ENCODE measurements around the gene MS4A15.
A peak's percentile ranks its signal among the peaks of the same experiment; 100 is the strongest.

The MS4A15 gene

GRCh38 chr11:60769273-60769672 lies 12.6 kb downstream of the MS4A15 start:
- DNase-seq (ENCODE audit: insufficient read length) (no peak), FAIRE-seq (no peak)
- no peak for TF ChIP-seq TAF1 (IDR thresholded peaks at IDR 0.05; ENCODE audit: borderline replicate concordance, low read depth, low read length)
- no peak for TF ChIP-seq POLR2A (IDR thresholded peaks at IDR 0.05; ENCODE audit: low read depth, low read length)

GRCh38 chr11:60769811-60770210 lies 13.1 kb downstream of the MS4A15 start:
- FAIRE-seq (no peak), DNase-seq (ENCODE audit: insufficient read length) (no peak)
- no peak for TF ChIP-seq POLR2AphosphoS5 (IDR thresholded peaks at IDR 0.05; ENCODE audit: low read depth, low read length)
- no peak for TF ChIP-seq POLR2A (IDR thresholded peaks at IDR 0.05; ENCODE audit: low read depth, low read length)
- no peak for TF ChIP-seq TAF1 (IDR thresholded peaks at IDR 0.05; ENCODE audit: borderline replicate concordance, low read depth, low read length)

- FAIRE-seq (no peak), DNase-seq (ENCODE audit: insufficient read length) (no peak)
- TF ChIP-seq POLR2A (IDR thresholded peaks at IDR 0.05; ENCODE audit: low read depth, low read length) (no peak), TAF1 (IDR thresholded peaks at IDR 0.05; ENCODE audit: borderline replicate concordance, low read depth, low read length) (no peak), POLR2AphosphoS5 (IDR thresholded peaks at IDR 0.05; ENCODE audit: low read depth, low read length) (no peak)
Measured at GRCh38 chr11:60771146-60771545, 14.5 kb downstream of the MS4A15 start.

GRCh38 chr11:60771879-60772525 lies 15.3 kb downstream of the MS4A15 start:
- DNase-seq (ENCODE audit: insufficient read length), result no peak
- peak; percentile 97 for FAIRE-seq
- TF ChIP-seq POLR2A (IDR thresholded peaks at IDR 0.05; ENCODE audit: low read depth, low read length), result no peak
- TF ChIP-seq POLR2AphosphoS5 (IDR thresholded peaks at IDR 0.05; ENCODE audit: low read depth, low read length), result no peak
- TF ChIP-seq TAF1 (IDR thresholded peaks at IDR 0.05; ENCODE audit: borderline replicate concordance, low read depth, low read length), result no peak

- FAIRE-seq (no peak), DNase-seq (ENCODE audit: insufficient read length) (no peak)
- TF ChIP-seq POLR2A (IDR thresholded peaks at IDR 0.05; ENCODE audit: low read depth, low read length) (no peak), TAF1 (IDR thresholded peaks at IDR 0.05; ENCODE audit: borderline replicate concordance, low read depth, low read length) (no peak), POLR2AphosphoS5 (IDR thresholded peaks at IDR 0.05; ENCODE audit: low read depth, low read length) (no peak)
Measured at GRCh38 chr11:60772666-60773065, 16.0 kb downstream of the MS4A15 start.

- DNase-seq (ENCODE audit: insufficient read length), result no peak
- no peak for TF ChIP-seq POLR2A (IDR thresholded peaks at IDR 0.05; ENCODE audit: low read depth, low read length)
- no peak for TF ChIP-seq TAF1 (IDR thresholded peaks at IDR 0.05; ENCODE audit: borderline replicate concordance, low read depth, low read length)
- TF ChIP-seq POLR2AphosphoS5 (IDR thresholded peaks at IDR 0.05; ENCODE audit: low read depth, low read length), result no peak
- FAIRE-seq, result no peak
Measured at GRCh38 chr11:60774726-60775125, 18.1 kb downstream of the MS4A15 start.

- FAIRE-seq (peak; percentile 100), DNase-seq (ENCODE audit: insufficient read length) (peak; percentile 74)
- TF ChIP-seq POLR2A (IDR thresholded peaks at IDR 0.05; ENCODE audit: low read depth, low read length) (no peak), POLR2AphosphoS5 (IDR thresholded peaks at IDR 0.05; ENCODE audit: low read depth, low read length) (no peak), TAF1 (IDR thresholded peaks at IDR 0.05; ENCODE audit: borderline replicate concordance, low read depth, low read length) (no peak)
Measured at GRCh38 chr11:60775420-60775961, 18.8 kb downstream of the MS4A15 start.

GRCh38 chr11:60776167-60776566 lies 19.5 kb downstream of the MS4A15 start:
- no peak for TF ChIP-seq POLR2A (IDR thresholded peaks at IDR 0.05; ENCODE audit: low read depth, low read length)
- no peak for TF ChIP-seq POLR2AphosphoS5 (IDR thresholded peaks at IDR 0.05; ENCODE audit: low read depth, low read length)
- TF ChIP-seq TAF1 (IDR thresholded peaks at IDR 0.05; ENCODE audit: borderline replicate concordance, low read depth, low read length), result no peak
- DNase-seq (ENCODE audit: insufficient read length), result no peak
- no peak for FAIRE-seq

GRCh38 chr11:60777106-60777505 lies 20.4 kb downstream of the MS4A15 start:
- no peak for TF ChIP-seq TAF1 (IDR thresholded peaks at IDR 0.05; ENCODE audit: borderline replicate concordance, low read depth, low read length)
- no peak for TF ChIP-seq POLR2A (IDR thresholded peaks at IDR 0.05; ENCODE audit: low read depth, low read length)
- TF ChIP-seq POLR2AphosphoS5 (IDR thresholded peaks at IDR 0.05; ENCODE audit: low read depth, low read length), result no peak
- DNase-seq (ENCODE audit: insufficient read length) (no peak), FAIRE-seq (no peak)

- DNase-seq (ENCODE audit: insufficient read length), result no peak
- no peak for TF ChIP-seq TAF1 (IDR thresholded peaks at IDR 0.05; ENCODE audit: borderline replicate concordance, low read depth, low read length)
- TF ChIP-seq POLR2A (IDR thresholded peaks at IDR 0.05; ENCODE audit: low read depth, low read length), result no peak
- TF ChIP-seq POLR2AphosphoS5 (IDR thresholded peaks at IDR 0.05; ENCODE audit: low read depth, low read length), result no peak
- FAIRE-seq, result no peak
Measured at GRCh38 chr11:60777572-60777971, 20.9 kb downstream of the MS4A15 start.

GRCh38 chr11:60780065-60780464 lies 23.4 kb downstream of the MS4A15 start:
- TF ChIP-seq POLR2A (IDR thresholded peaks at IDR 0.05; ENCODE audit: low read depth, low read length) (no peak), POLR2AphosphoS5 (IDR thresholded peaks at IDR 0.05; ENCODE audit: low read depth, low read length) (no peak), TAF1 (IDR thresholded peaks at IDR 0.05; ENCODE audit: borderline replicate concordance, low read depth, low read length) (no peak)
- DNase-seq (ENCODE audit: insufficient read length) (no peak), FAIRE-seq (peak; percentile 21)

GRCh38 chr11:60780774-60781173 lies 24.1 kb downstream of the MS4A15 start:
- DNase-seq (ENCODE audit: insufficient read length), result no peak
- no peak for FAIRE-seq

More at GRCh38 chr11:60780774-60781173, 24.1 kb downstream of the MS4A15 start:
- TF ChIP-seq TAF1 (IDR thresholded peaks at IDR 0.05; ENCODE audit: borderline replicate concordance, low read depth, low read length), result no peak
- no peak for TF ChIP-seq POLR2A (IDR thresholded peaks at IDR 0.05; ENCODE audit: low read depth, low read length)
- TF ChIP-seq POLR2AphosphoS5 (IDR thresholded peaks at IDR 0.05; ENCODE audit: low read depth, low read length), result no peak

All from GM12892 (cell line).